GM18867 (cell line): Measurements from ENCODE around the gene RETREG1.
A peak's percentile ranks its signal among the peaks of the same experiment; 100 is the strongest.
"Not testable (repeated sequence)": the region's sequence is repeated elsewhere in the genome, so short reads cannot be mapped to it uniquely, and the experiment has no call there.

ENCODE experiments used
- ATAC-seq: cut with Tn5 transposase; IDR thresholded peaks from one replicate; pipeline ENCODE4 v1.9.1; 2021; ENCODE audit warnings: mild to moderate bottlenecking, moderate library complexity; ENCODE audit not compliant: unreplicated experiment

RETREG1 gene

GRCh38 chr5:16616536-16617273, at the start of gene RETREG1:
Gene RETREG1, minus strand, starts transcription at chr5:16616997. Its CDS starts 26 bp downstream, at chr5:16616971.
- peak; percentile 70 for ATAC-seq

- ATAC-seq, result no peak
Measured at GRCh38 chr5:16666130-16666882, 49.5 kb upstream of the RETREG1 start.

- ATAC-seq, result no peak
Measured at GRCh38 chr5:16665601-16666000, 48.8 kb upstream of the RETREG1 start.

GRCh38 chr5:16664368-16664767, 47.6 kb upstream of the RETREG1 start:
- no peak for ATAC-seq

GRCh38 chr5:16663840-16664239, 47.0 kb upstream of the RETREG1 start:
- ATAC-seq, result no peak

GRCh38 chr5:16661713-16662112, 44.9 kb upstream of the RETREG1 start:
- ATAC-seq, result no peak

GRCh38 chr5:16660982-16661381, 44.2 kb upstream of the RETREG1 start:
- no peak for ATAC-seq

GRCh38 chr5:16659536-16659935, 42.7 kb upstream of the RETREG1 start:
- ATAC-seq, result no peak

- ATAC-seq, result no peak
Measured at GRCh38 chr5:16656561-16657191, 39.9 kb upstream of the RETREG1 start.

- no peak for ATAC-seq
Measured at GRCh38 chr5:16654647-16655334, 38.0 kb upstream of the RETREG1 start.

GRCh38 chr5:16648739-16649138, 31.9 kb upstream of the RETREG1 start:
- ATAC-seq, result not testable (repeated sequence)

GRCh38 chr5:16644301-16644889, 27.6 kb upstream of the RETREG1 start:
- ATAC-seq, result no peak

GRCh38 chr5:16642867-16643266, 26.1 kb upstream of the RETREG1 start:
- ATAC-seq, result no peak

- no peak for ATAC-seq
Measured at GRCh38 chr5:16639206-16639605, 22.4 kb upstream of the RETREG1 start.

GRCh38 chr5:16628376-16628775, 11.6 kb upstream of the RETREG1 start:
- ATAC-seq, result no peak

GRCh38 chr5:16626696-16627264, 10.0 kb upstream of the RETREG1 start:
- ATAC-seq, result peak; percentile 72

GRCh38 chr5:16625096-16625495, 8.3 kb upstream of the RETREG1 start:
- no peak for ATAC-seq

GRCh38 chr5:16619136-16619535, 2.3 kb upstream of the RETREG1 start:
- ATAC-seq, result no peak

- no peak for ATAC-seq
Measured at GRCh38 chr5:16618138-16618897, 1.5 kb upstream of the RETREG1 start.
